ENCODE data around the gene CLDN4. TPM values are rescaled to one million over a fixed set of nuclear protein-coding genes. Genes with fewer than 3 reads are reported as not detected.
A peak's percentile ranks its signal among the peaks of the same experiment; 100 is the strongest.

The CLDN4 gene
- total RNA-seq, 1 experiment from 2014 or later, result 234 TPM

DNA sequence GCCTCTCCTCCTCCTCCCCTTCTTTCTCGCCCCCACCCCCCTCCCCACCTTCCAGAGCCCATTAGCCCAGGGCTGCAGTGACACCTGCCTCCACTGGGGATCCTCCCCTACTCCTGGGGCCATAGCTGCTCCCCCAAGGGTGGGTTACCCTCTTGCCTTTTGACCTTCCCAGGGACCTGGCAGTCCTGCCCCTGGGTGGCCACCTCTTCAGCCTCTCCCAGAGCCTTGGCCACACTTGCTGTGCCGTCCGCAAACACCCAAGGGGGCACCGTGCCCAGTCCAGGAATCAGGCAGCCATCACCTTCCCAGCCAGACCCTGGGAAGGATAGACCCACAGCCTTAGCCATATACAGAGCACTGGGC is 19.8 kb upstream of the CLDN4 start:
- ChIA-PET RAD21 (ENCODE audit: low non-redundant PET in 1 of 2, low total read pairs in 2 of 2, uncharacterized antibody in 2 of 2, unreplicated experiment in 2 of 2) (interaction anchor here in 1 of 2 experiments (0.7 to 1.5 kb wide), 3 partner anchors 17 to 22 kb away, joined by 3 to 5 read pairs (median 4); no protein-coding TSS in a partner anchor), CTCF (interaction anchor here (0.7 to 2.0 kb wide), 8 partner anchors 11 to 32 kb away, joined by 3 to 12 read pairs (median 4); partner anchors contain the start of gene METTL27), POLR2A (interaction anchor here (0.6 to 3.9 kb wide), 6 partner anchors 11 to 826 kb away, joined by 3 to 41 read pairs (median 8); partner anchors contain the start of genes CLDN4 and METTL27)
- BruUV-seq (replicated peaks), result no TSS peak
- peak overlapping the region; percentile 23; the same call in 1 of the 2 replicates for H3K9ac ChIP-seq (ENCODE audit: low read length)
- TF ChIP-seq SRF (IDR thresholded peaks at IDR 0.05; ENCODE audit: low read depth) (no peak), RAD21 (IDR thresholded peaks at IDR 0.05; ENCODE audit: low read depth) (no peak), EGR1 (IDR thresholded peaks at IDR 0.05; ENCODE audit: low read depth) (no peak)
- TF ChIP-seq, protein P1, sequence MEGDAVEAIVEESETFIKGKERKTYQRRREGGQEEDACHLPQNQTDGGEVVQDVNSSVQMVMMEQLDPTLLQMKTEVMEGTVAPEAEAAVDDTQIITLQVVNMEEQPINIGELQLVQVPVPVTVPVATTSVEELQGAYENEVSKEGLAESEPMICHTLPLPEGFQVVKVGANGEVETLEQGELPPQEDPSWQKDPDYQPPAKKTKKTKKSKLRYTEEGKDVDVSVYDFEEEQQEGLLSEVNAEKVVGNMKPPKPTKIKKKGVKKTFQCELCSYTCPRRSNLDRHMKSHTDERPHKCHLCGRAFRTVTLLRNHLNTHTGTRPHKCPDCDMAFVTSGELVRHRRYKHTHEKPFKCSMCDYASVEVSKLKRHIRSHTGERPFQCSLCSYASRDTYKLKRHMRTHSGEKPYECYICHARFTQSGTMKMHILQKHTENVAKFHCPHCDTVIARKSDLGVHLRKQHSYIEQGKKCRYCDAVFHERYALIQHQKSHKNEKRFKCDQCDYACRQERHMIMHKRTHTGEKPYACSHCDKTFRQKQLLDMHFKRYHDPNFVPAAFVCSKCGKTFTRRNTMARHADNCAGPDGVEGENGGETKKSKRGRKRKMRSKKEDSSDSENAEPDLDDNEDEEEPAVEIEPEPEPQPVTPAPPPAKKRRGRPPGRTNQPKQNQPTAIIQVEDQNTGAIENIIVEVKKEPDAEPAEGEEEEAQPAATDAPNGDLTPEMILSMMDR (IDR thresholded peaks at IDR 0.05 in 2 of 3, conservative IDR thresholded peaks at IDR 0.05 in 1 of 3; ENCODE audit: borderline replicate concordance in 1 of 3, insufficient read depth in 1 of 3, low read depth in 2 of 3, low read length in 2 of 3), result peak in 2 of 3 experiments; percentile 37 to 44; a peak in 4 of 6 replicates
- peaks cover 35 to 63% of the 10 kb centered on the region in 2 experiments for H3K4me1 ChIP-seq (ENCODE audit: control insufficient read depth in 1 of 2, insufficient read depth in 2 of 2, low read length in 2 of 2)
- no peak overlapping the region for H2AFZ ChIP-seq (ENCODE audit: low read depth, low read length, poor library complexity, severe bottlenecking)
- H3K4me2 ChIP-seq (ENCODE audit: low read length), result peak overlapping the region; percentile 40; the same call in 1 of the 2 replicates
- DNase-seq (ENCODE audit: low read depth, low spot score) (no peak), ATAC-seq (peak; percentile 37; the same call in 1 of the 2 replicates)
- no peaks in the 10 kb centered on the region for H3K36me3 ChIP-seq (ENCODE audit: control insufficient read depth in 1 of 2, insufficient read depth in 2 of 2, low read length in 2 of 2)
- no peaks in the 10 kb centered on the region for H3K9me3 ChIP-seq (ENCODE audit: control insufficient read depth in 1 of 2, insufficient read depth in 1 of 2, low read depth in 1 of 2, low read length in 2 of 2)
- no peak overlapping the region for H3K4me3 ChIP-seq (replicated peaks in 1 of 2; ENCODE audit: low read depth in 1 of 2, low read length in 2 of 2)
- no peaks in the 10 kb centered on the region for H3K9me2 ChIP-seq (ENCODE audit: insufficient read depth)
- no peaks in the 10 kb centered on the region for H3K27me3 ChIP-seq (ENCODE audit: insufficient read depth, low read length)
- intact Hi-C loops (cut with micrococcal nuclease), result loop anchor here (1.0 kb wide), 1 partner anchor 44 kb away; no protein-coding TSS in a partner anchor
- H3K79me2 ChIP-seq (ENCODE audit: insufficient read depth, low read length), result no peaks in the 10 kb centered on the region
- no peaks in the 10 kb centered on the region for H4K20me1 ChIP-seq (ENCODE audit: insufficient read depth)
- peak overlapping the region; percentile 85; the same call in 1 of the 2 replicates for H3K27ac ChIP-seq (ENCODE audit: low read depth, low read length)

DNA sequence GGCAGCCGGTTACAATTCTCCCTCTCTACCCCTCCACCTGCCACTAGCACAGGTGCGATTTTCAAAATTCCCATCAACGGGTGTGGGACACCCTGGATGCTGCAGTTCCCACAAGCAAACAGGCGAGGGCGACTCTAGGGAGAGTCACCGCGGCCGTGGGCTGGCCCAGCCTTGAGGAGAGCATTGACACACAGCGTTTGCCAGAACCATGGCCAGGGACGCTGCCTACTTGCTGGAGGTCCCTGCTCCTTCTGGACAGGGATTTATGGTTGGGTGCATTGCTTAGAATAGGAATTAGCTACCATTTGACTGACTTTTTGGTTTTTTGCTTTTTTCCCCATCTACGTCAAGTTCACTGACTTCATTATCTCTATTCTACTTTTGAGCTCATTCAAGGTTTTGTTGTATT is 19.0 kb upstream of the CLDN4 start:
- H4K20me1 ChIP-seq (ENCODE audit: insufficient read depth), result no peaks in the 10 kb centered on the region
- peaks cover 43 to 70% of the 10 kb centered on the region in 2 experiments for H3K4me1 ChIP-seq (ENCODE audit: control insufficient read depth in 1 of 2, insufficient read depth in 2 of 2, low read length in 2 of 2)
- intact Hi-C loops (cut with micrococcal nuclease), result loop anchor here (1.0 kb wide), 1 partner anchor 44 kb away; no protein-coding TSS in a partner anchor
- ChIA-PET CTCF (interaction anchor here (0.7 to 2.0 kb wide), 6 partner anchors 11 to 77 kb away, joined by 3 to 12 read pairs (median 4); no protein-coding TSS in a partner anchor), RAD21 (ENCODE audit: low non-redundant PET in 1 of 2, low total read pairs in 2 of 2, uncharacterized antibody in 2 of 2, unreplicated experiment in 2 of 2) (interaction anchor here in 1 of 2 experiments (1.3 to 1.5 kb wide), 2 partner anchors 16 to 21 kb away, joined by 3 to 4 read pairs; no protein-coding TSS in a partner anchor), POLR2A (interaction anchor here (1.1 to 3.9 kb wide), 4 partner anchors 11 to 71 kb away, joined by 3 to 41 read pairs (median 7); partner anchors contain the start of gene CLDN4)
- no peaks in the 10 kb centered on the region for H3K36me3 ChIP-seq (ENCODE audit: control insufficient read depth in 1 of 2, insufficient read depth in 2 of 2, low read length in 2 of 2)
- H3K9me2 ChIP-seq (ENCODE audit: insufficient read depth), result no peaks in the 10 kb centered on the region
- H3K4me2 ChIP-seq (ENCODE audit: low read length), result peak overlapping the region; percentile 40
- no peak for DNase-seq (ENCODE audit: low read depth, low spot score)
- TSS peak; percentile 29 for BruUV-seq (replicated peaks)
- H3K9ac ChIP-seq (ENCODE audit: low read length), result 0 out of 2 replicates have a peak overlapping the region, but pooled peaks have one; percentile 23
- H3K79me2 ChIP-seq (ENCODE audit: insufficient read depth, low read length), result no peaks in the 10 kb centered on the region
- TF ChIP-seq JUND (IDR thresholded peaks at IDR 0.05), result no peak
- TF ChIP-seq POLR2A (IDR thresholded peaks at IDR 0.05; ENCODE audit: borderline replicate concordance, extremely low read depth, insufficient read depth, insufficient read length), result no peak
- no peak for TF ChIP-seq ZFX (IDR thresholded peaks at IDR 0.05)
- peak; percentile 90 for TF ChIP-seq RAD21 (IDR thresholded peaks at IDR 0.05; ENCODE audit: low read depth)
- TF ChIP-seq, protein P2, sequence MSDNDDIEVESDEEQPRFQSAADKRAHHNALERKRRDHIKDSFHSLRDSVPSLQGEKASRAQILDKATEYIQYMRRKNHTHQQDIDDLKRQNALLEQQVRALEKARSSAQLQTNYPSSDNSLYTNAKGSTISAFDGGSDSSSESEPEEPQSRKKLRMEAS (IDR thresholded peaks at IDR 0.05), result peak; percentile 42; the same call in 1 of the 2 replicates
- 0 out of 2 replicates have a peak, but pooled peaks have one; percentile 49 for TF ChIP-seq POLR2AphosphoS5 (IDR thresholded peaks at IDR 0.05; ENCODE audit: low read depth, low read length)
- TF ChIP-seq SP1 (IDR thresholded peaks at IDR 0.05; ENCODE audit: low read depth), result peak; percentile 20; the same call in 1 of the 2 replicates
- TF ChIP-seq, protein P1 (IDR thresholded peaks at IDR 0.05 in 2 of 3, conservative IDR thresholded peaks at IDR 0.05 in 1 of 3; ENCODE audit: borderline replicate concordance in 1 of 3, insufficient read depth in 1 of 3, low read depth in 2 of 3, low read length in 2 of 3), result peak; percentile 54 to 88 (median 87); a peak in 5 of 6 replicates
- peak; percentile 73 for TF ChIP-seq CBX3 (IDR thresholded peaks at IDR 0.05; ENCODE audit: low read depth)
- no peaks in the 10 kb centered on the region for H3K27me3 ChIP-seq (ENCODE audit: insufficient read depth, low read length)
- H3K4me3 ChIP-seq (replicated peaks in 1 of 2; ENCODE audit: low read depth in 1 of 2, low read length in 2 of 2), result no peak overlapping the region
- ATAC-seq, result peak; percentile 81
- no peaks in the 10 kb centered on the region for H3K9me3 ChIP-seq (ENCODE audit: control insufficient read depth in 1 of 2, insufficient read depth in 1 of 2, low read depth in 1 of 2, low read length in 2 of 2)
- 0 out of 2 replicates have a peak overlapping the region, but pooled peaks have one; percentile 13 for H3K27ac ChIP-seq (ENCODE audit: low read depth, low read length)
- no peak overlapping the region for H2AFZ ChIP-seq (ENCODE audit: low read depth, low read length, poor library complexity, severe bottlenecking)

Data from HCT116 (cell line).